Midbrain (tissue), 1 donor: ENCODE results near the gene CST3.
"Not testable (repeated sequence)": the region's sequence is repeated elsewhere in the genome, so short reads cannot be mapped to it uniquely, and the experiment has no call there.

Experiments
- DNase-seq: peaks from one replicate; lab custom pipeline; 2025; lab: John Stamatoyannopoulos, UW

Gene CST3

GRCh38 chr20:23661002-23661429, 23.3 kb upstream of the CST3 start:
- no peak for DNase-seq

DNA sequence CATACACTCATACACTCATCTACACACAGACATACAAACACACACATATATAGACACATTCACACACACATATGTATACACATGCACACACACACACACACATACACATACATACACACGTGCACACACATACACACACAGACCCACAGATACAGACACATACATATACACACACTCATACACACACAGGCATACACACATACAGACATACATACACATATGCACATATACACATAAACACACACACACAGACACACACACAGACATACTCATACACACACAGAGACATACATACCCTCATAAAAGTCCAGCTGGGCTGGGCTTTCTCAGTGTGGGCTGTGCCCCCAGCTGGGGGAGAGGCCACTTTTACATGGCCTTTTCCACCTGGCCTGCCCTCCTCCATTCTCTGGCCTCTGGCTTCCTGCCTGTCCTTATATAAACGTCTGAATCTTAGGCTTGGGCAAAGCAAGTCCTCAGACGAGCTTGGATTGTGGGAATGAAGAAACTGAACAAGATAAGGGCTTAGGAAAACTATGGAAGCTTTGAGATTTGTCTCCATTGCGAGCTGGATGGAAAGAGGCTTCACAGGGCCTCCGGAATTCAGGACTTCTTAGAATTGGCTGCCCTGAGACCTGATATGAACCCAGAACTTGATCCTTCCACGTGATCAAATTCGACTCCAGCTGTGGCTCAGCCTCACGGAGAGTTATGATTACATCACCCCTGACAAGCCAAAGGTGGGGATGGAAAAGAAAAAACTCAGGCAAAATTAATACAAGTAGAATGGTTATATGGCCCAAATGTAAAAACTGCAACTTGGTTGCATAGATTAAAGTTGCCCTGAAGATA, 22.5 kb upstream of the CST3 start:
- no peak for DNase-seq

GRCh38 chr20:23659610-23659988, 21.8 kb upstream of the CST3 start:
- not testable (repeated sequence) for DNase-seq

DNA sequence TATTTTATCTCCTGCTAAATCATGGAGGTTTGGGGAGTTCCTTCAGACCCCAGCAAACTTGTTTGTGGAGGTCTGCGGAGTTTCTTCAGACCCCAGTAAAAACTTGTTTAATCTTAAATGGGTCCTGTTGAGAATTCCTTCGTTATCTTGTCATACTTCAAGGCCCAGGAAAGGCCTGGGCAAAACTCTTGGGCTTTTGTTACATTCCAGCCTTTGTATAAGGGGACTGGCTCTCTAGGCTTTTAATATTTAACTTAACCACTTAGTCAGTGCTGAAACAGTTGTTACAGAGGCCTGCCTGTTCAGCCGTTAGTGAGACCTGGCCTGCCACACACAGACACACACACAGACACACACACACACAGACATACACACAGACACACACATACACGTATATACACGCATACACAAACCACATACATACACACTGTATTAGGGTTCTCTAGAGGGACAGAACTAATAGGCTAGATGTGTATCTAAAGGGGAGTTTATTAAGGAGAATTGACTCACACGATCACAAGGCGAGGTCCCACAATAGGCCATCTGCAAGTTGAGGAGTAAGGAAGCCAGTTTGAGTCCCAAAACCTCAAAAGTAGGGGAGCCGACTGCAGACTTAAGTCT, 21.3 kb upstream of the CST3 start:
- no peak for DNase-seq

DNA sequence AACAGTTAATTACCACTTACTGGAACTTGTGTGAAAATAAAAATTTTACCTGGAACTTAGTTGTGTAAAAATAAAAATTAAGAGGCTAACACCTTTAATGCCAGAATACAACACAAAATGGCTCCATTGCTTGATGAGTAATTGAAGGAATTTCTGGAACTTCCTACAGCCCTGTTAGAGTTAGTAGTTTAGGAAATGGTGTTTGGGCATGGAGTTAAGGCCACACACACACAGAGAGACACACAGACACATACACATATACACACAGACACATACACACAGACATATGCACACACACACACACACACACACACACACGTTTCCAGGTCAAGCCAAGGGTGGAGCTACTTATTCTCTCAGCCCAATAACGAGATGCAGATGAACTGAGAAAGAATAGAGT, 20.6 kb upstream of the CST3 start:
- no peak for DNase-seq

GRCh38 chr20:23657202-23657601, 19.4 kb upstream of the CST3 start:
- DNase-seq: no peak

GRCh38 chr20:23656372-23656771, 18.6 kb upstream of the CST3 start:
- DNase-seq: no peak

- peak; percentile 84 for DNase-seq
Measured at GRCh38 chr20:23655491-23656211, 17.9 kb upstream of the CST3 start.

DNA sequence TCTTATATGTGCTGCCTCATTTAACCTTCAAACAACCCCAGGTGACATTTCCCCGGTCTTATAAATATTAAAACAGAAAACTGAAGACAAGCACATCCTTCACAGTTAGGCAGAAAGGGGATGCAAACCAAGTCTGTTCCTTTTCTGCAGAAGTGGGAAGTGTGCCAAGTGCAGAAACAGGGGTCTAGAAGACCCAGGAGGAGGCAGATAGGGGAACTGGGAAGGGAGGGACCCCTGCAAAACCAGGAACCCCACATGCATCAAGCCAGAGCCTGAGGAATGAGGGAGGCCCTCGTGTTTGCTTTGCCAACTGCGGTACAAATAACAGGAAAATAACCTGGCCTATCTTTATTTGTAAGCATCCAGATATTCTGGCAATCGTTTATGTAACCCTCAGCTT, 17.0 kb upstream of the CST3 start:
- no peak for DNase-seq

- no peak for DNase-seq
Measured at GRCh38 chr20:23654000-23654399, 16.2 kb upstream of the CST3 start.

GRCh38 chr20:23653400-23653938, 15.7 kb upstream of the CST3 start:
- no peak for DNase-seq

DNA sequence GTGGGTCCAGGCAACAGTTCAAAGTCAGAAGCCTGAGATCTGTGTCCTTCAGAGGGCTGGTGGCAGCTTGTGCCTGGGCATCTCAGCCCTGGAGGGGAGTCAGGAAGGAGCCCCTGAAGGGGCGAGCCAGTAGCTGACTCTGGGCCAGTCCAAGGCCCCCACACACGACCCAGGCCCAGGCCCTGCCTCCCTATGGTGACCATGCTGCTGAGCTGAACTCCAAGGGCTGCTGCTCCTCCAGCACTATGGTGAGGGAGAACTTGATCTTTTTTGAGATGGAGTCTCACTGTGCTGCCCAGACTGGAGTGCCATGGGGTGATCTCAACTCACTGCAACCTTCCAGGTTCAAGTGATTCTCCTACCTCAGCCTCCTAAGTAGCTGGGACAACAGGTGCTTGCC, 15.2 kb upstream of the CST3 start:
- no peak for DNase-seq

DNA sequence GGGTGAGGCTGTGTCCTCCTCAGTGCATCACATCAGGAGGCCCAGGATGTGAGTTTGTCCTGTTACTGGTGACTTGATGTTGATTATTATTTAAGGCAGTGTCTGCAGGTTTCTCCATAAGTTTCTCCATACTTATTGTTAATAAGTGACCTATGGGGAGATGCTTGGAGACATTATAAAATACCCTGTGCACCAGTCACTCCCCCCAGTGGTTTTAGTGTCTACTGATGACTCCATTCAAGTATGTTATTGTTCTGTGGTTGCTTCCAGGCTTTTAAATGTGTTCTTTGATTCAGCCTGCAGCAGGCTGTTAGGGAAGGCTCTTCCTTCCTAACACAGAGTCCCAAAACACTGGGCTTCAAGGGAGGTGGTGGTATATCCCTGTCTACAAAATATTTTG, 14.6 kb upstream of the CST3 start:
- DNase-seq: no peak

GRCh38 chr20:23651117-23651516, 13.4 kb upstream of the CST3 start:
- DNase-seq: no peak

DNA sequence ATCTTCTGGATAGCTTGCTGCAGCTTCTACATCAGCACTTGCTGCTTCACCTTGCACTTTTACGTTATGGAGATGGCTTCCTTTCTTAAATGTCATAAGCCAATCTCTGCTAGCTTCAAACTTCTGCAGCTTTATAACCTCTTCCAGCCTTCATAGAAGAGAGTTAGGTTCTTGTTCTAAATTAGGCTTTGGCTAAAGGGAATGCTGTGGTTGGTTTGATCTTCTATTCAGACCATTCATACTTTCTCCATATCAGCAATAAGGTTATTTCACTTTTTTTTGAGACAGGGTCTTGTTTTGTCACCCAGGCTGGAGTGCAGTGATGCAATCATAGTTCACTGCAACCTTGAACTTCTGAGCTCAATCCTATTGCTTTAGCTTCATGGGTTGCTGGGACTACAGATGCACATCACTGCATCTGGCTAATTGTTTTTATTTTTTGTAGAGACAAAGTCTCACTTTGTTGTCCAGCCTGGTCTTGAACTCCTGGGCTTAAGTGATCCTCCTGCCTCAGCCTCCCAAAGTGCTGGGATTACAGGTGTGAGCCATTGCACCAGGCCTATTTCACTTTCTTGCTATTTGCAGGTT, 12.2 kb upstream of the CST3 start:
- DNase-seq: no peak

DNA sequence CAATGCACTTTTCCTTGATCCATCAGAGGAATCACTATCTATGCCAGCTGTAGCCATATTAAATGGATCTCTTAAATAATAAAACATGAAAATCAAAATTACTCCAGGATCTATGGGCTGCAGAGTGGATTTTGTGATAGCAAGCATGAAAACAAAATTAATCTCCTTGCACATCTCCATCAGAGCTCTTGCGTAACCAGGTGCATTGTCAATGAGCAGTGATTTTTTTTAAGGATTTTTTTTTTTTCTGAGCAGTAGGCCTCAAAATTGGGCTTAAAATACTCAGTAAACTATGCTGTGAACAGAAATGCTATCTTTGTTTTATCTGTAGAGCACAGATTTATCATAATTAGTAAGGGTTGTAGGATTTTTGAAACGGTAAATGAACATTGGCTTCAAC, 11.5 kb upstream of the CST3 start:
- no peak for DNase-seq

DNA sequence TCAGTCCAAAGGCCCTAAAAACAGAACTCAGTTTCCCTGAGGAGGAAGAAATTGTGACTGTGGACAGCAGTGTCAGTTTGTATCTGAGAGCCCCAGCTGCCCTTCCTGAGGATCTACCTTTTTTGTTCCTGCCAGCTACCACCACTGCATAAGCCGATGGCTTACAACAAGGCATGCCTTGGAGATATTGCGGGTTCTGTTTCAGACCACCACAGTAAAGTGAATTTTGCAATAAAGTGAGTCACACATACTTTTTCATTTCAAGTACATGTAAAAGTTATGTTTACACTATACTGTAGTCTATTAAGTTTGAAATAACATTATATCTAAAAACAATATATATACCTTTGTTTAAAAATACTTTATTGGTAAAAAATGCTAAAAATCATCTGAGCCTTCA, 9.6 kb upstream of the CST3 start:
- DNase-seq: no peak

DNA sequence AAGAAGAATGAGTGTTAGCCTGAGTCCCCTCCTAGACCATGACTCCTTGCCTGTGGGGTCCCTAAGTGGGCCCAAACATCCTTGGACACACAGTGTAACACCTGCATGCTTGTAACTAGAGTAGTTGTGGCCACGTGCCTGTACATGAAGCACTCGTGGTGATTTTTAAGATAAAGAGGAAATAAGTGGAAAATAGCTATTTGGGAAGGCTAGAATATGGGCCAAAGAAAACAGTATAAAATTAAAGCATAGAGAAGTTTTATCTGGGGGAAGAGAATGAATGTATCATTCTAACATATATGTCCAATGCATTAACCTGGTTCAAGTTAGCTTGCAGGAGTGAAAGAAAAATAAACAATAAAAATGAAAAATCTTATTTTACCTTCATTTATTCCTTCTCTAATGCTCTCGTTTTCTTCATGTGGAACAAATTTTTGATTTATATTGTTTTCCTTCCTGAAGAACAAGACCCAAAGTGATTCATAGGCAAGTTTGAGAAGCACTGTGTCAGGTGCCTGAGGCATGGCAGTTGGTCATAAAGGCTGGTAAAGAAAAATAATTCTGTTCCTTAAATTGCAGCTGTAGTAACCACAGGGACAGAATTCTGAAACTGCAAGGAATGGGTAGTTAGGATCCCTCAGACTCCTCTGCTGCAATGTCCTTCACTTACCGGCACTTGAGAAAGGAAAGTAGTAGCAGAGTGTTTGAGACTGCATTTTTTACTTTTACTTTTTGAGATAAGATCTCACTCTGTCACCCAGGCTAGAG, 8.5 kb upstream of the CST3 start:
- DNase-seq: no peak

DNA sequence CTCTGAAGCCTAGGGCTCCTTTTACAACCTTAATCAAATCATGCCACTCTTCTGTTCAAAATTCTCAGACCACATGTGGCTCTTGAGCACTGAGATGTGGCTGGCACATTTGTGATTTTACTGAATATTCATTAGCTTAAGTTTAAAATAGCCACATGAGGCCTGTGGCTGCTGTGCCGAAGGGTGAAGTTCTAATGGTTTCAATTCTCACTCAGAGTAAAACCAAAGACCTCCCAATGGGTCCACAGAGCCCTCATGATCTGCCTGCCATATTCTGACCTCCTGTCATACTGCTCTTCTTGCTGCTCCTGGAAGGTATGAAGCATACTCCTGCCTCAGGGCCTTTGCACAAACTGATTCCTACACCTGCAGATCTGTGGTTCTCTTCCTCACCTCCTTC, 7.8 kb upstream of the CST3 start:
- no peak for DNase-seq

DNA sequence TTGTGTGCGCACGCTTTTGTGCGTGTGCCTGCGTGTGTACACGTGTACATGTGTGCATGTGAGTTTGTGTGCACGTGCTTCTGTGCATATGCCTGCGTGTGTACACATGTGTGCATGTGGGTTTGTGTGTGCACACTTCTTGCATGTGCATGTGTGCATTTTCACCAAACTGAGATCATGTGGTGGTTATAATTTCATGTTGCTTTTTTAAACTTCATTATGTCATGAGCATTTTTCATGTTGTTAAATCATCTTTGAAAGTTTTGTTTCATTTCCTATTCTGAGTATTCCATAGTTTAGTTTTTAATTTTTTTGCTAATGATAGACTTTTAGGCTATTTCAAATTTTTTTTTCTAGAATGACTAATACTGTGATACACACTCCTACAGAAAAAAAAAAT, 6.4 kb upstream of the CST3 start:
- DNase-seq: no peak

- no peak for DNase-seq
Measured at GRCh38 chr20:23643659-23644058, 5.9 kb upstream of the CST3 start.
